ENCODE data around the gene GREB1L. TPM values are rescaled to one million over a fixed set of nuclear protein-coding genes. Genes with fewer than 3 reads are reported as not detected.

The GREB1L gene
- total and polyA plus RNA-seq, 9 of the 15 experiments (the other 6 are each of a cell fraction or from before 2014, with no cell fraction given): 0.03 TPM; not detected in 8

DNA sequence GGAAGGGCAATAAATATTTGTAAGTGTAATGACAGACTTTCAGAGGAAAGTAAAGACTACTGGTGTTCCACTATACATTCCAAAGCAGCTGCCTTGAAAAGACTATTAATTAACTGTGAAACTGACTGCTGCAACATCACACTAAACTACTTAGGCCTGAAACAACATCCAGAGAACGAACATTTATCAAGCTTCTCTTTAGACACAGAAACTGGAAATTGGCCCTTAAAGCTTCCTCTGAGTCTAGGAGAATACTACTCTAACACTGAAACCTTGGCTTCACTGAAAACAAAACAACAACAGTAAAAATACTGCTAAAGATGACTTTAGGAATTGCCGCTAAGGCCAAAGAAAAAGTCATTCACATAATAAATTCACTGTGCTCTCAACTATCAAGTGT lies 283.9 kb downstream of the GREB1L start:
- H4K20me1 ChIP-seq (replicated peaks; ENCODE audit: control insufficient read depth, insufficient read depth, low read length): no peaks in the 10 kb centered on the region
- intact Hi-C loops (cut with micrococcal nuclease): no loop called here
- CTCF ChIA-PET (ENCODE audit: low intra/inter-chr PET ratio): no interaction called here
- in situ Hi-C loops (cut with MboI): no loop called here
- ATAC-seq: no peak
- no peak overlapping the region for H3K4me2 ChIP-seq (ENCODE audit: insufficient read depth, low read length)
- H3K9ac ChIP-seq (ENCODE audit: insufficient read depth in 1 of 2, low read depth in 2 of 2, low read length in 2 of 2): no peak overlapping the region
- H3K4me1 ChIP-seq (replicated peaks in 1 of 2; ENCODE audit: control insufficient read depth in 2 of 2, insufficient read depth in 2 of 2, low read length in 2 of 2): no peaks in the 10 kb centered on the region
- peaks cover 56% of the 10 kb centered on the region for H3K36me3 ChIP-seq (ENCODE audit: control insufficient read depth, insufficient read depth, low read length)
- no peak overlapping the region for H3K4me3 ChIP-seq
- no peaks in the 10 kb centered on the region for H3K9me1 ChIP-seq (ENCODE audit: control insufficient read depth, insufficient read depth, low read length)
- no peak for FAIRE-seq
- H2AFZ ChIP-seq (ENCODE audit: low read depth, low read length): no peak overlapping the region
- no peak overlapping the region for H3K27ac ChIP-seq (ENCODE audit: extremely low read depth, low read depth, low read length)
- no peaks in the 10 kb centered on the region for H3K9me3 ChIP-seq (replicated peaks; ENCODE audit: control insufficient read depth, insufficient read depth, low read depth, low read length)
- 82% methylated on average over 2 of the region's 2 CpGs for WGBS (ENCODE audit: insufficient coverage, low coverage, missing lambda C conversion rate)
- no peak for DNase-seq (ENCODE audit: extremely low read depth in 1 of 4, low spot score in 3 of 4)
- POLR2A ChIA-PET: interaction anchor here (1.1 kb wide), 1 partner anchor 12 kb away, joined by 3 read pairs; no protein-coding TSS in a partner anchor
- no peaks in the 10 kb centered on the region for H3K79me2 ChIP-seq (ENCODE audit: control insufficient read depth, insufficient read depth, low read length)
- H3K27me3 ChIP-seq (ENCODE audit: control insufficient read depth in 2 of 2, insufficient read depth in 2 of 2, low read length in 2 of 2): no peaks in the 10 kb centered on the region
- no TSS peak for BruUV-seq (replicated peaks)
- TF ChIP-seq ZNF589 (CRISPR knock-in tag; IDR thresholded peaks at IDR 0.05; ENCODE audit: low read depth) (no peak), TEAD4 (IDR thresholded peaks at IDR 0.05; ENCODE audit: low read length) (no peak), TEAD4 (CRISPR knock-in tag; IDR thresholded peaks at IDR 0.05; ENCODE audit: borderline replicate concordance) (no peak), SETDB1 (IDR thresholded peaks at IDR 0.05; ENCODE audit: low read length) (no peak), SOX6 (IDR thresholded peaks at IDR 0.05) (no peak), ZNF282 (CRISPR knock-in tag; IDR thresholded peaks at IDR 0.05) (no peak), YY1 (IDR thresholded peaks at IDR 0.05; ENCODE audit: borderline replicate concordance in 1 of 3, control insufficient read depth in 1 of 3, extremely low read depth in 1 of 3, insufficient read depth in 3 of 3, insufficient read length in 1 of 3, insufficient replicate concordance in 2 of 3, low read depth in 1 of 3, low read length in 2 of 3) (no peak), IRF2 (CRISPR knock-in tag; IDR thresholded peaks at IDR 0.05) (no peak), CHCHD3 (CRISPR knock-in tag; IDR thresholded peaks at IDR 0.05) (no peak), NR3C1 (CRISPR knock-in tag; IDR thresholded peaks at IDR 0.05) (no peak), E2F3 (CRISPR knock-in tag; IDR thresholded peaks at IDR 0.05) (no peak), MYC (IDR thresholded peaks at IDR 0.05; ENCODE audit: low read depth, low read length) (no peak), MYC (CRISPR knock-in tag; IDR thresholded peaks at IDR 0.05; ENCODE audit: borderline replicate concordance, low read depth) (no peak), RBM15 (IDR thresholded peaks at IDR 0.05; ENCODE audit: insufficient read depth, low read length) (no peak)
- TF ChIP-seq, protein P1, sequence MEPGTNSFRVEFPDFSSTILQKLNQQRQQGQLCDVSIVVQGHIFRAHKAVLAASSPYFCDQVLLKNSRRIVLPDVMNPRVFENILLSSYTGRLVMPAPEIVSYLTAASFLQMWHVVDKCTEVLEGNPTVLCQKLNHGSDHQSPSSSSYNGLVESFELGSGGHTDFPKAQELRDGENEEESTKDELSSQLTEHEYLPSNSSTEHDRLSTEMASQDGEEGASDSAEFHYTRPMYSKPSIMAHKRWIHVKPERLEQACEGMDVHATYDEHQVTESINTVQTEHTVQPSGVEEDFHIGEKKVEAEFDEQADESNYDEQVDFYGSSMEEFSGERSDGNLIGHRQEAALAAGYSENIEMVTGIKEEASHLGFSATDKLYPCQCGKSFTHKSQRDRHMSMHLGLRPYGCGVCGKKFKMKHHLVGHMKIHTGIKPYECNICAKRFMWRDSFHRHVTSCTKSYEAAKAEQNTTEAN (CRISPR knock-in tag; IDR thresholded peaks at IDR 0.05): no peak
- TF ChIP-seq, protein P2, sequence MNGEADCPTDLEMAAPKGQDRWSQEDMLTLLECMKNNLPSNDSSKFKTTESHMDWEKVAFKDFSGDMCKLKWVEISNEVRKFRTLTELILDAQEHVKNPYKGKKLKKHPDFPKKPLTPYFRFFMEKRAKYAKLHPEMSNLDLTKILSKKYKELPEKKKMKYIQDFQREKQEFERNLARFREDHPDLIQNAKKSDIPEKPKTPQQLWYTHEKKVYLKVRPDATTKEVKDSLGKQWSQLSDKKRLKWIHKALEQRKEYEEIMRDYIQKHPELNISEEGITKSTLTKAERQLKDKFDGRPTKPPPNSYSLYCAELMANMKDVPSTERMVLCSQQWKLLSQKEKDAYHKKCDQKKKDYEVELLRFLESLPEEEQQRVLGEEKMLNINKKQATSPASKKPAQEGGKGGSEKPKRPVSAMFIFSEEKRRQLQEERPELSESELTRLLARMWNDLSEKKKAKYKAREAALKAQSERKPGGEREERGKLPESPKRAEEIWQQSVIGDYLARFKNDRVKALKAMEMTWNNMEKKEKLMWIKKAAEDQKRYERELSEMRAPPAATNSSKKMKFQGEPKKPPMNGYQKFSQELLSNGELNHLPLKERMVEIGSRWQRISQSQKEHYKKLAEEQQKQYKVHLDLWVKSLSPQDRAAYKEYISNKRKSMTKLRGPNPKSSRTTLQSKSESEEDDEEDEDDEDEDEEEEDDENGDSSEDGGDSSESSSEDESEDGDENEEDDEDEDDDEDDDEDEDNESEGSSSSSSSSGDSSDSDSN (IDR thresholded peaks at IDR 0.05; ENCODE audit: borderline replicate concordance in 1 of 2, low read depth in 2 of 2, low read length in 2 of 2): no peak
- TF ChIP-seq, protein P3, sequence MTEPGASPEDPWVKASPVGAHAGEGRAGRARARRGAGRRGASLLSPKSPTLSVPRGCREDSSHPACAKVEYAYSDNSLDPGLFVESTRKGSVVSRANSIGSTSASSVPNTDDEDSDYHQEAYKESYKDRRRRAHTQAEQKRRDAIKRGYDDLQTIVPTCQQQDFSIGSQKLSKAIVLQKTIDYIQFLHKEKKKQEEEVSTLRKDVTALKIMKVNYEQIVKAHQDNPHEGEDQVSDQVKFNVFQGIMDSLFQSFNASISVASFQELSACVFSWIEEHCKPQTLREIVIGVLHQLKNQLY (CRISPR knock-in tag; conservative IDR thresholded peaks at IDR 0.05): no peak
- TF ChIP-seq, protein P4, sequence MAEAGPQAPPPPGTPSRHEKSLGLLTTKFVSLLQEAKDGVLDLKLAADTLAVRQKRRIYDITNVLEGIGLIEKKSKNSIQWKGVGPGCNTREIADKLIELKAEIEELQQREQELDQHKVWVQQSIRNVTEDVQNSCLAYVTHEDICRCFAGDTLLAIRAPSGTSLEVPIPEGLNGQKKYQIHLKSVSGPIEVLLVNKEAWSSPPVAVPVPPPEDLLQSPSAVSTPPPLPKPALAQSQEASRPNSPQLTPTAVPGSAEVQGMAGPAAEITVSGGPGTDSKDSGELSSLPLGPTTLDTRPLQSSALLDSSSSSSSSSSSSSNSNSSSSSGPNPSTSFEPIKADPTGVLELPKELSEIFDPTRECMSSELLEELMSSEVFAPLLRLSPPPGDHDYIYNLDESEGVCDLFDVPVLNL (CRISPR knock-in tag; IDR thresholded peaks at IDR 0.05; ENCODE audit: low read depth): no peak
